HL-60 (cell line): Measurements from ENCODE around the gene PRPS1L1.

Experiments used
- CTCF ChIP-seq: IDR thresholded peaks from one replicate; pipeline ENCODE4 v1.5.1; 2011; ENCODE audit warnings: low read length, control low read depth, inconsistent platforms; ENCODE audit not compliant: insufficient read depth
- POLR2AphosphoS5 ChIP-seq: IDR thresholded peaks from 2 replicates; pipeline ENCODE4 v1.6.1; 2012; ENCODE audit warnings: low read depth
- SPI1 ChIP-seq: IDR thresholded peaks from 2 replicates; pipeline ENCODE4 v1.6.1; 2012; ENCODE audit warnings: low read depth, mild to moderate bottlenecking, borderline replicate concordance

- TF ChIP-seq CTCF (no peak), POLR2AphosphoS5 (no peak), SPI1 (no peak)
Measured at GRCh38 chr7:18027628-18028027, at the start of gene PRPS1L1.
